Measurements from ENCODE around the gene RASGEF1C.

GRCh38 chr5:180206993-180207392 is 2.0 kb downstream of the RASGEF1C start:
- TF ChIP-seq EP300 (IDR thresholded peaks at IDR 0.05) (no peak), POLR2A (IDR thresholded peaks at IDR 0.05; ENCODE audit: low read depth) (no peak), POLR2AphosphoS5 (IDR thresholded peaks at IDR 0.05) (no peak)
- TF ChIP-seq, protein P1, sequence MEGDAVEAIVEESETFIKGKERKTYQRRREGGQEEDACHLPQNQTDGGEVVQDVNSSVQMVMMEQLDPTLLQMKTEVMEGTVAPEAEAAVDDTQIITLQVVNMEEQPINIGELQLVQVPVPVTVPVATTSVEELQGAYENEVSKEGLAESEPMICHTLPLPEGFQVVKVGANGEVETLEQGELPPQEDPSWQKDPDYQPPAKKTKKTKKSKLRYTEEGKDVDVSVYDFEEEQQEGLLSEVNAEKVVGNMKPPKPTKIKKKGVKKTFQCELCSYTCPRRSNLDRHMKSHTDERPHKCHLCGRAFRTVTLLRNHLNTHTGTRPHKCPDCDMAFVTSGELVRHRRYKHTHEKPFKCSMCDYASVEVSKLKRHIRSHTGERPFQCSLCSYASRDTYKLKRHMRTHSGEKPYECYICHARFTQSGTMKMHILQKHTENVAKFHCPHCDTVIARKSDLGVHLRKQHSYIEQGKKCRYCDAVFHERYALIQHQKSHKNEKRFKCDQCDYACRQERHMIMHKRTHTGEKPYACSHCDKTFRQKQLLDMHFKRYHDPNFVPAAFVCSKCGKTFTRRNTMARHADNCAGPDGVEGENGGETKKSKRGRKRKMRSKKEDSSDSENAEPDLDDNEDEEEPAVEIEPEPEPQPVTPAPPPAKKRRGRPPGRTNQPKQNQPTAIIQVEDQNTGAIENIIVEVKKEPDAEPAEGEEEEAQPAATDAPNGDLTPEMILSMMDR (IDR thresholded peaks at IDR 0.05): no peak
